GM12874 (cell line): Measurements from ENCODE around the gene DSG2.

Source experiments
- TF ChIP-seq, protein P1 (sequence below): IDR thresholded peaks from 2 replicates; pipeline ENCODE4 v1.5.1; 2011; ENCODE audit warnings: low read depth, mild to moderate bottlenecking, control low read depth, low read length, moderate library complexity; ENCODE audit not compliant: insufficient read depth

DSG2 gene

DNA sequence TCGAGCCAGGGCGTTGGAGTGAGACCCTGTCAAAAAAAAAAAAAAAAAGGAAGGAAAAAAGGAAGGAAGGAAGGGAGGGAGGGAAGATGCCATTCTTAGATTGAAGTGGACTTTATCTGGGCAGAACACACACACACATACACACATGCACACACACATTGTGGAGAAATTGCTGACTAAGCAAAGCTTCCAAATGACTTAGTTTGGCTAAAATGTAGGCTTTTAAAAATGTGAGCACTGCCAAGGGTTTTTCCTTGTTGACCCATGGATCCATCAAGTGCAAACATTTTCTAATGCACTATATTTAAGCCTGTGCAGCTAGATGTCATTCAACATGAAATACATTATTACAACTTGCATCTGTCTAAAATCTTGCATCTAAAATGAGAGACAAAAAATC, 93.1 kb downstream of the DSG2 start:
- TF ChIP-seq, protein P1, sequence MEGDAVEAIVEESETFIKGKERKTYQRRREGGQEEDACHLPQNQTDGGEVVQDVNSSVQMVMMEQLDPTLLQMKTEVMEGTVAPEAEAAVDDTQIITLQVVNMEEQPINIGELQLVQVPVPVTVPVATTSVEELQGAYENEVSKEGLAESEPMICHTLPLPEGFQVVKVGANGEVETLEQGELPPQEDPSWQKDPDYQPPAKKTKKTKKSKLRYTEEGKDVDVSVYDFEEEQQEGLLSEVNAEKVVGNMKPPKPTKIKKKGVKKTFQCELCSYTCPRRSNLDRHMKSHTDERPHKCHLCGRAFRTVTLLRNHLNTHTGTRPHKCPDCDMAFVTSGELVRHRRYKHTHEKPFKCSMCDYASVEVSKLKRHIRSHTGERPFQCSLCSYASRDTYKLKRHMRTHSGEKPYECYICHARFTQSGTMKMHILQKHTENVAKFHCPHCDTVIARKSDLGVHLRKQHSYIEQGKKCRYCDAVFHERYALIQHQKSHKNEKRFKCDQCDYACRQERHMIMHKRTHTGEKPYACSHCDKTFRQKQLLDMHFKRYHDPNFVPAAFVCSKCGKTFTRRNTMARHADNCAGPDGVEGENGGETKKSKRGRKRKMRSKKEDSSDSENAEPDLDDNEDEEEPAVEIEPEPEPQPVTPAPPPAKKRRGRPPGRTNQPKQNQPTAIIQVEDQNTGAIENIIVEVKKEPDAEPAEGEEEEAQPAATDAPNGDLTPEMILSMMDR, result no peak

DNA sequence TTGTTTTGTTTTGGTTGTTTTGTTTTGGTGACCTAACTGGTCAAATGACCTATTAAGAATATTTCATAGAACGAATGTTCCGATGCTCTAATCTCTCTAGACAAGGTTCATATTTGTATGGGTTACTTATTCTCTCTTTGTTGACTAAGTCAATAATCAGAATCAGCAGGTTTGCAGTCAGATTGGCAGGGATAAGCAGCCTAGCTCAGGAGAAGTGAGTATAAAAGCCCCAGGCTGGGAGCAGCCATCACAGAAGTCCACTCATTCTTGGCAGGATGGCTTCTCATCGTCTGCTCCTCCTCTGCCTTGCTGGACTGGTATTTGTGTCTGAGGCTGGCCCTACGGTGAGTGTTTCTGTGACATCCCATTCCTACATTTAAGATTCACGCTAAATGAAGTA, 93.7 kb downstream of the DSG2 start, which contains the start of gene TTR:
Gene TTR (plus strand): TSS at position 250 of the 400 bp plus-strand sequence. CDS start 26 bp downstream, at position 276.
- TF ChIP-seq, protein P1, result no peak

DNA sequence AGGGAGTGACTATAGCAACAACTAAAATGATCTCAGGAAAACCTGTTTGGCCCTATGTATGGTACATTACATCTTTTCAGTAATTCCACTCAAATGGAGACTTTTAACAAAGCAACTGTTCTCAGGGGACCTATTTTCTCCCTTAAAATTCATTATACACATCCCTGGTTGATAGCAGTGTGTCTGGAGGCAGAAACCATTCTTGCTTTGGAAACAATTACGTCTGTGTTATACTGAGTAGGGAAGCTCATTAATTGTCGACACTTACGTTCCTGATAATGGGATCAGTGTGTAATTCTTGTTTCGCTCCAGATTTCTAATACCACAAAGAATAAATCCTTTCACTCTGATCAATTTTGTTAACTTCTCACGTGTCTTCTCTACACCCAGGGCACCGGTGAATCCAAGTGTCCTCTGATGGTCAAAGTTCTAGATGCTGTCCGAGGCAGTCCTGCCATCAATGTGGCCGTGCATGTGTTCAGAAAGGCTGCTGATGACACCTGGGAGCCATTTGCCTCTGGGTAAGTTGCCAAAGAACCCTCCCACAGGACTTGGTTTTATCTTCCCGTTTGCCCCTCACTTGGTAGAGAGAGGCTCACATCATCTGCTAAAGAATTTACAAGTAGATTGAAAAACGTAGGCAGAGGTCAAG, 94.7 kb downstream of the DSG2 start:
- TF ChIP-seq, protein P1, result no peak

DNA sequence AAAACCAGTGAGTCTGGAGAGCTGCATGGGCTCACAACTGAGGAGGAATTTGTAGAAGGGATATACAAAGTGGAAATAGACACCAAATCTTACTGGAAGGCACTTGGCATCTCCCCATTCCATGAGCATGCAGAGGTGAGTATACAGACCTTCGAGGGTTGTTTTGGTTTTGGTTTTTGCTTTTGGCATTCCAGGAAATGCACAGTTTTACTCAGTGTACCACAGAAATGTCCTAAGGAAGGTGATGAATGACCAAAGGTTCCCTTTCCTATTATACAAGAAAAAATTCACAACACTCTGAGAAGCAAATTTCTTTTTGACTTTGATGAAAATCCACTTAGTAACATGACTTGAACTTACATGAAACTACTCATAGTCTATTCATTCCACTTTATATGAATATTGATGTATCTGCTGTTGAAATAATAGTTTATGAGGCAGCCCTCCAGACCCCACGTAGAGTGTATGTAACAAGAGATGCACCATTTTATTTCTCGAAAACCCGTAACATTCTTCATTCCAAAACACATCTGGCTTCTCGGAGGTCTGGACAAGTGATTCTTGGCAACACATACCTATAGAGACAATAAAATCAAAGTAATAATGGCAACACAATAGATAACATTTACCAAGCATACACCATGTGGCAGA, 97.3 kb downstream of the DSG2 start:
- TF ChIP-seq, protein P1, result no peak

DNA sequence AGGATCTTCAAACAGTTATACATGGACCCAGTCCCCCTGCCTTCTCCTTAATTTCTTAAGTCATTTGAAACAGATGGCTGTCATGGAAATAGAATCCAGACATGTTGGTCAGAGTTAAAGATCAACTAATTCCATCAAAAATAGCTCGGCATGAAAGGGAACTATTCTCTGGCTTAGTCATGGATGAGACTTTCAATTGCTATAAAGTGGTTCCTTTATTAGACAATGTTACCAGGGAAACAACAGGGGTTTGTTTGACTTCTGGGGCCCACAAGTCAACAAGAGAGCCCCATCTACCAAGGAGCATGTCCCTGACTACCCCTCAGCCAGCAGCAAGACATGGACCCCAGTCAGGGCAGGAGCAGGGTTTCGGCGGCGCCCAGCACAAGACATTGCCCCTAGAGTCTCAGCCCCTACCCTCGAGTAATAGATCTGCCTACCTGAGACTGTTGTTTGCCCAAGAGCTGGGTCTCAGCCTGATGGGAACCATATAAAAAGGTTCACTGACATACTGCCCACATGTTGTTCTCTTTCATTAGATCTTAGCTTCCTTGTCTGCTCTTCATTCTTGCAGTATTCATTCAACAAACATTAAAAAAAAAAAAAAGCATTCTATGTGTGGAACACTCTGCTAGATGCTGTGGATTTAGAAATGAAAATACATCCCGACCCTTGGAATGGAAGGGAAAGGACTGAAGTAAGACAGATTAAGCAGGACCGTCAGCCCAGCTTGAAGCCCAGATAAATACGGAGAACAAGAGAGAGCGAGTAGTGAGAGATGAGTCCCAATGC, 98.3 kb downstream of the DSG2 start:
- TF ChIP-seq, protein P1, result no peak

DNA sequence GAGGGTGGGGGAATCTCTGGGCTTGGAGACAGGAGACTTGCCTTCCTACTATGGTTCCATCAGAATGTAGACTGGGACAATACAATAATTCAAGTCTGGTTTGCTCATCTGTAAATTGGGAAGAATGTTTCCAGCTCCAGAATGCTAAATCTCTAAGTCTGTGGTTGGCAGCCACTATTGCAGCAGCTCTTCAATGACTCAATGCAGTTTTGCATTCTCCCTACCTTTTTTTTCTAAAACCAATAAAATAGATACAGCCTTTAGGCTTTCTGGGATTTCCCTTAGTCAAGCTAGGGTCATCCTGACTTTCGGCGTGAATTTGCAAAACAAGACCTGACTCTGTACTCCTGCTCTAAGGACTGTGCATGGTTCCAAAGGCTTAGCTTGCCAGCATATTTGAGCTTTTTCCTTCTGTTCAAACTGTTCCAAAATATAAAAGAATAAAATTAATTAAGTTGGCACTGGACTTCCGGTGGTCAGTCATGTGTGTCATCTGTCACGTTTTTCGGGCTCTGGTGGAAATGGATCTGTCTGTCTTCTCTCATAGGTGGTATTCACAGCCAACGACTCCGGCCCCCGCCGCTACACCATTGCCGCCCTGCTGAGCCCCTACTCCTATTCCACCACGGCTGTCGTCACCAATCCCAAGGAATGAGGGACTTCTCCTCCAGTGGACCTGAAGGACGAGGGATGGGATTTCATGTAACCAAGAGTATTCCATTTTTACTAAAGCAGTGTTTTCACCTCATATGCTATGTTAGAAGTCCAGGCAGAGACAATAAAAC, 100.2 kb downstream of the DSG2 start:
- TF ChIP-seq, protein P1, result no peak
